HL-60 (cell line): ENCODE data around the gene MKLN1.

Source experiments
- DNase-seq, 2 experiments: peaks; one replicate each; pipeline ENCODE4 v3.0.0-alpha.2; 2010 to 2020; ENCODE audit warnings: low read depth in 1 of 2, low spot score in 1 of 2
- H3K27ac ChIP-seq: fragments of 250-450 bp; sonication (Bioruptor Pico); replicated peaks from 2 replicates; pipeline ENCODE4 v1.5.1; 2020; ENCODE audit warnings: mild to moderate bottlenecking, moderate library complexity
- H3K27me3 ChIP-seq: fragments of 250-450 bp; sonication (Bioruptor Pico); 2 replicates; pipeline ENCODE4 v1.5.1; 2021; ENCODE audit warnings: mild to moderate bottlenecking, moderate library complexity; ENCODE audit not compliant: insufficient read depth, poor library complexity, severe bottlenecking
- H3K4me3 ChIP-seq: replicated peaks from 2 replicates; pipeline ENCODE4 v1.5.1; 2011; ENCODE audit warnings: mild to moderate bottlenecking, control low read depth, low read length; ENCODE audit not compliant: insufficient read depth
- CTCF ChIP-seq: IDR thresholded peaks from one replicate; pipeline ENCODE4 v1.5.1; 2011; ENCODE audit warnings: low read length, control low read depth, inconsistent platforms; ENCODE audit not compliant: insufficient read depth
- GABPA ChIP-seq: IDR thresholded peaks from 2 replicates; pipeline ENCODE4 v1.6.1; 2012; ENCODE audit warnings: low read depth
- POLR2AphosphoS5 ChIP-seq: IDR thresholded peaks from 2 replicates; pipeline ENCODE4 v1.6.1; 2012; ENCODE audit warnings: low read depth
- REST ChIP-seq: IDR thresholded peaks from 2 replicates; pipeline ENCODE4 v1.6.1; 2012; ENCODE audit warnings: low read depth; ENCODE audit not compliant: insufficient replicate concordance
- SPI1 ChIP-seq: IDR thresholded peaks from 2 replicates; pipeline ENCODE4 v1.6.1; 2012; ENCODE audit warnings: low read depth, mild to moderate bottlenecking, borderline replicate concordance

Gene MKLN1

GRCh38 chr7:131486346-131486745 is 158.7 kb downstream of the MKLN1 start:
- TF ChIP-seq POLR2AphosphoS5 = no peak
- no peak for TF ChIP-seq REST
- no peak for TF ChIP-seq GABPA
- TF ChIP-seq CTCF = no peak
- TF ChIP-seq SPI1 = no peak
- H3K27ac ChIP-seq = no peak overlapping the region

GRCh38 chr7:131487217-131487616 is 159.5 kb downstream of the MKLN1 start:
- TF ChIP-seq CTCF (no peak), REST (no peak), GABPA (no peak), POLR2AphosphoS5 (no peak), SPI1 (no peak)
- no peak for DNase-seq
- Histone ChIP-seq H3K27ac (no peak overlapping the region), H3K27me3 (no peaks in the 10 kb centered on the region), H3K4me3 (no peak overlapping the region)

More at GRCh38 chr7:131486346-131486745, 158.7 kb downstream of the MKLN1 start:
- H3K27me3 ChIP-seq = no peaks in the 10 kb centered on the region
- no peak overlapping the region for H3K4me3 ChIP-seq
- DNase-seq = no peak

GRCh38 chr7:131488361-131488760 is 160.7 kb downstream of the MKLN1 start:
- DNase-seq = no peak
- Histone ChIP-seq H3K4me3 (no peak overlapping the region), H3K27ac (no peak overlapping the region), H3K27me3 (no peaks in the 10 kb centered on the region)
- no peak for TF ChIP-seq POLR2AphosphoS5
- TF ChIP-seq REST = no peak
- no peak for TF ChIP-seq GABPA
- no peak for TF ChIP-seq CTCF
- TF ChIP-seq SPI1 = no peak
